ENCODE data around the gene TMEM163.

TMEM163 gene

GRCh38 chr2:134586326-134586965 is 132.4 kb downstream of the TMEM163 start:
- CTCF ChIA-PET: interaction anchor here (0.6 kb wide), 2 partner anchors 87 to 91 kb away, joined by 3 to 4 read pairs; no protein-coding TSS in a partner anchor
- H3K27ac ChIP-seq: no peak overlapping the region
- TF ChIP-seq, protein P1, sequence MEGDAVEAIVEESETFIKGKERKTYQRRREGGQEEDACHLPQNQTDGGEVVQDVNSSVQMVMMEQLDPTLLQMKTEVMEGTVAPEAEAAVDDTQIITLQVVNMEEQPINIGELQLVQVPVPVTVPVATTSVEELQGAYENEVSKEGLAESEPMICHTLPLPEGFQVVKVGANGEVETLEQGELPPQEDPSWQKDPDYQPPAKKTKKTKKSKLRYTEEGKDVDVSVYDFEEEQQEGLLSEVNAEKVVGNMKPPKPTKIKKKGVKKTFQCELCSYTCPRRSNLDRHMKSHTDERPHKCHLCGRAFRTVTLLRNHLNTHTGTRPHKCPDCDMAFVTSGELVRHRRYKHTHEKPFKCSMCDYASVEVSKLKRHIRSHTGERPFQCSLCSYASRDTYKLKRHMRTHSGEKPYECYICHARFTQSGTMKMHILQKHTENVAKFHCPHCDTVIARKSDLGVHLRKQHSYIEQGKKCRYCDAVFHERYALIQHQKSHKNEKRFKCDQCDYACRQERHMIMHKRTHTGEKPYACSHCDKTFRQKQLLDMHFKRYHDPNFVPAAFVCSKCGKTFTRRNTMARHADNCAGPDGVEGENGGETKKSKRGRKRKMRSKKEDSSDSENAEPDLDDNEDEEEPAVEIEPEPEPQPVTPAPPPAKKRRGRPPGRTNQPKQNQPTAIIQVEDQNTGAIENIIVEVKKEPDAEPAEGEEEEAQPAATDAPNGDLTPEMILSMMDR (conservative IDR thresholded peaks at IDR 0.05; ENCODE audit: low read depth): no peak
- no peak for DNase-seq (ENCODE audit: low spot score)
- POLR2A ChIA-PET (ENCODE audit: low non-redundant PET): no interaction called here

GRCh38 chr2:134583997-134584520 is 134.7 kb downstream of the TMEM163 start:
- CTCF ChIA-PET: interaction anchor here (0.7 kb wide), 1 partner anchor 376 kb away, joined by 3 read pairs; no protein-coding TSS in a partner anchor
- POLR2A ChIA-PET (ENCODE audit: low non-redundant PET): no interaction called here
- TF ChIP-seq, protein P1 (conservative IDR thresholded peaks at IDR 0.05; ENCODE audit: low read depth): no peak

DNA sequence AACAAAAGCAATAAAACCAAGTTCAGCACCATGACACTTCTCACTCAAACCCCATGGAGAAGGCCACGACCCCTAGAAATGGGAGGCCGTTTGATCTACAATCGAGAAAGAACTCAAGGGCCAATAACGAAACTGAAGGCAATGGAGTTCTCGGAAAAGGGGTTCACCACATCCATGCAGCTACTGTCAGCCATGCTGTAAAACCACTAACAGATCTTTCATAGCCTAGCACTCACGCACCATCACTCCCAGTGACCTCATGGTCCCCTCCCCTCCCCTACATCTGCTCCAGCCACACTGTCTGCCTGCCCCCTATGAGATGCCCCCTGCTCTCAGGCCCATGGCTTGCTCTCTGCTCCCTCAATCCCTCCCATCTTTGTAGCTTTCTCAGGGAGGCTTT is 135.3 kb downstream of the TMEM163 start:
- ChIA-PET CTCF (interaction anchor here (0.7 kb wide), 1 partner anchor 377 kb away, joined by 3 read pairs; no protein-coding TSS in a partner anchor), POLR2A (ENCODE audit: low non-redundant PET) (no interaction called here)
- H3K27ac ChIP-seq: no peak overlapping the region
- TF ChIP-seq, protein P1 (conservative IDR thresholded peaks at IDR 0.05; ENCODE audit: low read depth): no peak
- DNase-seq (ENCODE audit: low spot score): no peak

More at GRCh38 chr2:134583997-134584520, 134.7 kb downstream of the TMEM163 start:
- DNase-seq (ENCODE audit: low spot score): no peak
- H3K27ac ChIP-seq: no peak overlapping the region

GRCh38 chr2:134582547-134582899 is 136.3 kb downstream of the TMEM163 start:
- no peak overlapping the region for H3K27ac ChIP-seq
- TF ChIP-seq, protein P1 (conservative IDR thresholded peaks at IDR 0.05; ENCODE audit: low read depth): no peak
- ChIA-PET POLR2A (ENCODE audit: low non-redundant PET) (no interaction called here), CTCF (interaction anchor here (0.6 to 0.7 kb wide), 2 partner anchors 12 to 13 kb away, joined by 3 to 5 read pairs; no protein-coding TSS in a partner anchor)
- no peak for DNase-seq (ENCODE audit: low spot score)

- TF ChIP-seq, protein P1 (conservative IDR thresholded peaks at IDR 0.05; ENCODE audit: low read depth): no peak
- no peak for DNase-seq (ENCODE audit: low spot score)
- POLR2A ChIA-PET (ENCODE audit: low non-redundant PET): no interaction called here
- CTCF ChIA-PET: interaction anchor here (0.6 to 0.7 kb wide), 2 partner anchors 12 to 13 kb away, joined by 3 to 5 read pairs; no protein-coding TSS in a partner anchor
- H3K27ac ChIP-seq: no peak overlapping the region
Measured at GRCh38 chr2:134581877-134582546, 136.8 kb downstream of the TMEM163 start.

- H3K27ac ChIP-seq: no peak overlapping the region
- CTCF ChIA-PET: no interaction called here
- DNase-seq (ENCODE audit: low spot score): no peak
- POLR2A ChIA-PET (ENCODE audit: low non-redundant PET): no interaction called here
- TF ChIP-seq, protein P1 (conservative IDR thresholded peaks at IDR 0.05; ENCODE audit: low read depth): no peak
Measured at GRCh38 chr2:134578316-134578715, 140.5 kb downstream of the TMEM163 start.

Measured in RWPE1 (cell line).